Activated CD4-positive, alpha-beta T cell treated with anti-CD3 and anti-CD28 coated beads, Interleukin-2, amount 50 U/mL, for 4 hours (primary cell): ENCODE measurements around the gene PRR32.
"Not testable (repeated sequence)": the region's sequence is repeated elsewhere in the genome, so short reads cannot be mapped to it uniquely, and the experiment has no call there.

Source experiments
- DNase-seq, 2 experiments: peaks; one replicate each; pipeline ENCODE4 v3.0.0-alpha.2; 2020

PRR32 gene, protein sequence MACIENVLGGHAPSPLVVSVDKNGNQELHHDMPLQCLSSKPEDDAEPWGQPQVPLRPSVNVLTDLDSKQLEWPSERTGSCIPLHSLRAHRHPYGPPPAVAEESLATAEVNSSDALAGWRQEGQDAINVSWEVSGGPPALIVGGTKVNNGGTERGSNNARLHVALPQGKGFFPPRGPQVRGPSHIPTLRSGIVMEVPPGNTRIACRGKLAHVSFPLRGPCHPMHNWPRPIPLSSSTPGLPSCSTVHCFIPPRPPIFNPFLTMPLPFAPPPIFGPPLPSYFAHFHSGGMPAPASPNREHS

DNA sequence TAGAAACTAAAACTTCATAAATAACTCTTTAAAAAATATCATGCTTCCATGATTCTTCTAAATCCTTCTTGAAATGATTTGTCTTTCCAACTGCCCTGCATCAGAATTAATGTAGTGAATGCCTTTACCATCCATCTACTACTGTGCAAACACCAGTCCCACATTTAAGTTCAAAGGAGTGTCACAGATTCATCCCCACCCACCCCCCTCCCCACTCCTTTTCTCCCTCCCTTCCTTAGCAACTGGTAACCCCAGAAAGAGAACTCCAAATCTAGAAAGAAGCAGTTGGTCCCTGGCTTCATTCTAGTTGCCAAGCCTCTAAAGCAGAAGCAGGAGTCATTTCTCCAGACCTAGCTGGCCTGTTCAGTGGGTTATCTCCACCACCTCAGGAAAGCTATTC is at the start of gene PRR32:
Gene PRR32, plus strand, starts transcription at position 301 of the 400 bp plus-strand sequence. CDS start 115 bp downstream, outside the sequence.
- no peak for DNase-seq

DNA sequence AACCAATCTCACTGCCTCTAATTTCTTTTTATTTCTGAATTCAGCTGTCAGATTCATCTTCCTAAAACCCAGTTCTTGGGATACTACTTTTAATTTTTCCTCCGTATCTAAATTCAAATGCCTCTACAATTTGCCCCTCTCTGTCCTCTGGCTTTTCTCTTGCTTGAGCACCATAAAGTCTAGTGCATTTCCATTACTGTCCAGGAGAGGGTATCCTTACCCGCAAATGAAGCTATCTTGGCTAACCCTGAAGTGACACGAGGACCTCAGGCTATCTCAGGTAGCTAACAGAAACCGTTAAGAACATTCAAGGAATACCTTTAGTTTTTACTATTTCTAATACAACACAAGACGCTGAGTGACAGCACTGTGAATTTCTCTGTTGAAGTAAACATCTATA is 49.4 kb upstream of the PRR32 start:
- no peak for DNase-seq

DNA sequence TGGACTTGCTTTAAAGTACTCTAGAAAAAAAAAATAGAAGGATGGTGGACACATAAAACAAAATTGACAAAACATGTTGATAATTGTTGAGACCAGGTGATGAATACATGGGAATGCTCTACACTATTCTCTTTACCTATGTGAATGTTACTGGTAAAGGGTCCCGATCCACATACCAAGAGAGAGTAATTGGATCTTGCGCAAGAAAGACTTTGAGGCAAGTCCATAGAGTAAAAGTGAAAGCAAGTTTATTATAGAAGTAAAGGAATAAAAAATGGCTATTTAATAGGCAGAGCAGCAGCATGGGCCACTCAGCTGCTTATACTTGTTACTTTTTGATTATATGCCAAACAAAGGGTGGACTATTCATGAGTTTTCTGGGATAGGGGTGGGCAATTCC is 34.0 kb upstream of the PRR32 start:
- DNase-seq, result no peak

DNA sequence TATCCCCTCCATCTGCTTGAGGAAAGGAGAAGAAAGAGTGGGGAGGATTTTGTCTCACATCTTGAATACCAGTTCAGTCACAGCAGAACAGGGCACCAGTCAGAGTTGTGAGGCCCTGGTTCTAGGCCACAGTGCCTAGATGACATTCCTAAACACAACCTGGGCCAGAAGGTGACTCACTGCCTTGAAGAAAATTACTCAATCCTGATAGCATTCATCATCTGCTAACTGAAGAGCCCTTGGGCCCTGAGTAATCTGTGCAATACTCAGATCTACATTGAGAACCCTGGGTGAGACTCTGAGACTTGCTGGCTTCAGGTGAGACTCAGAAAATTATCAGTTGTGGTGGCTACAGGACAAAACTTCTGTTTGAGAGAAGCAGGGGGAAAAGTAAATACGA is 20.5 kb upstream of the PRR32 start:
- DNase-seq, result no peak

DNA sequence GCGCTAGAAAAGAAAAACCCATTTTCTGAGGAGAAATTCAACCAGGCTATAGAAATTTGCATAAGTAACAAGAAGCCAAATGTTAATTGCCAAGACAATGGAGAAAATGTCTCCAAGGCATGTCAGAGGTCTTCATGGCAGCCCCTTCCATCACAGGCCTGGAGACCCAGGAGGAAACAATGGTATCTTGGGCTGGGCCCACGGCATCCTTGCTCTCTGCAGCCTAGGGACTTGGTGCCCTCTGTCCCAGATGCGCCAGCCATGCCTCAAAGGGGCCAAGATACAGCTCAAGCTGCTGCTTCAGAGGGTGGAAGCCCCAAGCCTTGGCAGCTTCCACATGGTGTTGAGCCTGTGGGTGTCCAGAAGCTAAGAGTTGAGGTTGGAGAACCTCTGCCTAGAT is 12.7 kb upstream of the PRR32 start:
- DNase-seq, result not testable (repeated sequence)

DNA sequence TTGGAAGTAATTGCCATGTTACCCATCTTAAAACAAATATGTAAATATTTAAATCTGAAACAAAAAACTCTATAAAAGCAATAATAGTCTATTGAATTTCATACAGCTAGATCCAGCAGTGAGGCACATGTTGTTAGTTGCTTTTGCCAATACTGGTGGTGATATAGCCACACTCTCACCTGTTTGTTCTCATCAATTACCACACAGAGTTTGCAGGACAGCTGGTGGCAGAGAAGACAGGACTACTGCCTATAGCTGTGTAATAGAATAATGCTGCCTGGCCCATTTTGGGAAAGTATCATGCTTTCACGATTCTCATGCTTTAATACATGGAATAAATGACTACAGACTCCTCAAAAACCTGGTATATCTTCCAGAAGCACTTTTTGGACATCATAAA is 3.7 kb upstream of the PRR32 start:
- no peak for DNase-seq

DNA sequence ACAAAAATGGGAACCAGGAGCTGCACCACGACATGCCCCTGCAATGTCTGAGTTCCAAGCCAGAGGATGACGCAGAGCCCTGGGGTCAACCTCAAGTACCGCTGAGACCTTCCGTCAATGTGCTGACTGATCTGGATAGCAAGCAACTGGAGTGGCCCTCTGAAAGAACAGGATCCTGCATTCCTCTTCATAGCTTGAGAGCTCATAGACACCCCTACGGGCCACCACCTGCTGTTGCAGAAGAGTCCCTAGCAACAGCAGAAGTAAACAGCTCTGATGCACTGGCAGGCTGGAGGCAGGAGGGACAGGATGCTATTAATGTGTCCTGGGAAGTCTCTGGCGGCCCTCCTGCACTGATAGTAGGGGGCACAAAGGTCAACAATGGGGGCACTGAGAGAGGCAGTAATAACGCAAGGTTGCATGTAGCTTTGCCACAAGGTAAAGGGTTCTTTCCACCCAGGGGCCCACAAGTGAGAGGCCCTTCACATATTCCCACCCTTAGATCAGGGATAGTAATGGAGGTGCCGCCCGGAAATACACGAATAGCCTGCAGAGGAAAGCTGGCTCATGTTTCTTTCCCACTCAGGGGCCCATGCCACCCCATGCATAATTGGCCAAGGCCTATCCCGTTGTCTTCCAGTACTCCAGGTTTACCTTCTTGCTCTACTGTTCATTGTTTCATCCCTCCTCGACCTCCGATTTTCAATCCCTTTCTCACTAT is 1.3 kb downstream of the PRR32 start:
- no peak for DNase-seq

DNA sequence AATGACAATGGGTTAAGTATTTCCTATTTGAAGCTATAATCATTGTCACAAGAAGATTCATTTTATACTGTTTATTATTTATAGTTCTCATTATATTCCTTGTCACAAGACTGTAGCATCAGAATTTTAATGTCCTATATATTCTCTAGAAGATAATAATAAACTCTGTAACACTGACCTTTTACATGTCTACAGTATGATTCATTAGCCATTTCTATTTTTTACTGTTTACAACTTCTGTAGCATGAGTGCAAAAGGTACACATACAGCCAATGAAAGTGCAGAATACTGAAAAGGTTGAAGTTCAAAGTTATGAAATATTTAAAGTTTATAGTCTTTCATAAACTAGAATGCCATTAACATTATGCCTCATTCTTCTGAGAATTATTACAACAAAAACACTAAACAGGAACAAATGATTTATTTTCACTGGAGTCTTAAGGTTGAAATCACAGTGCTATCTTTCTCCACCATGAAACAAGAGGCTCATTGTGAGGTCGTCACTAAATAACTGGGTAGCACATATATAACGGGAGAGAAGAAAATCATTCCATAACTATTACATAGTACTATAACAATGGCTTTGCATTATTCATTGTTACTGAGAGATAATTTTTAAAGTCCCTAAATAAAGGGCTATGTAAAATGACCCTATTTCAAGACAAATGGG is 4.9 kb downstream of the PRR32 start:
- no peak for DNase-seq

DNA sequence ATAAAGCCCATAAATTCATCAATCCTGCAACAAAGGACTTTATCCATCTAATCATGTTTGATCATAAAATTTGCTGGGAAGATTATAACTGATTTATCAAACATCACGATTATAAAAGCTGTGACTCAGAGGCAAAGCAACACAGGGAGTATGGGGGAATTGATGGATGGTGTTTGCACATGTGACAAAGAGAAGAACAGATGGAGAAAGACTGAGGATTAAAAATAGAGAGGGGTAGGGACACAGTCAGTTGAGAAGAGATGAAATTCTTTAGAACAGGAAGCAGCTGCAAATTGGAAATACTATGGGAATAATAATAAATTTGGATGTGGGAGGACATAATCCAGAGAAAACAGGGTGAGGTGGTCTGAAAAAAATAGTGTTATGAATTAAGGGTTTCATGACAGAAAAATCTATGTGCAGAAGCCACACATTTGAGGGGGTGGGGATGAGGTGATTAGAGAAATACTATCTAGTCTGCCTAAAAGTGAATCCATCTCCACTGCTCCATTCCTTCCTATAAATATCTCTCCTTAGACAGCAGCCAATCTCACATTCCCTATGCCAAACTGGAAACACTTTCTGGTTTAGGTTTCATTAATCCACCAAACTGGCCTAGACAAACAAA is 6.2 kb downstream of the PRR32 start:
- no peak for DNase-seq

DNA sequence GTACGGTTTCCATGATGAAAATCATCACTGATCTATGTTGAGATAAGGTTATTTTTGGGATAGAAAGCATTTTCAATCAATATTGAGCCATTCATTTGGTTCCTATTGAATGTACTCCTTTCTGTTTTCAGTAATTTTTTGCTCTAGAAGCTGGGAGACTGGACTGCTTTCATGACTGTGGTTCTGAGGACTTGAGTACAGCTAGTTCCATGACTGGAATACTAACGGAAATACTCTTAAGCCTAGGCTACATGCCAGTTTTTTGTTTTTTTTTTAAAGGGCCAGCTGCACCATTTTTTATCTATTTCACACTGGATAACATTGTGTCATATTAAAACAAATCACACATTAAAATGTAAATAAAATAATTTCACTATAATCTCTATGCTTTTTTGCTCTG is 16.7 kb downstream of the PRR32 start:
- DNase-seq, result no peak

DNA sequence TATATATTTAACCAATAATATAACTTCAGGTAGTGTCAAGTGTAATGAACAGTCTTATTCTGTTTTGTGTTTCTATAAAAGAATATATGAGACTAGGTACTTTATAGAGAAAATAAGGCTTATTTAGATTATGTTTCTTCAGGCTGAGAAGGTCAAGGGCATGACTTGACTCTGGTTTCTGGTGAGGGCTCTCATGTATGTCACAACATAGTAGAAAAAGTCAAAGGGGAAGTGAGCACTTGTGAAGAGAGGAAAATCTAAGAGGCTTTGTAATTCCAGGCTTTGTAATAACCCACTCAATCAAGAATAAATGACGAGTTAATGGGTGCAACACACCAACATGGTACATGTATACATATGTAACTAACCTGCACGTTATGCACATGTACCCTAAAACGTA is 27.6 kb downstream of the PRR32 start:
- DNase-seq, result no peak

DNA sequence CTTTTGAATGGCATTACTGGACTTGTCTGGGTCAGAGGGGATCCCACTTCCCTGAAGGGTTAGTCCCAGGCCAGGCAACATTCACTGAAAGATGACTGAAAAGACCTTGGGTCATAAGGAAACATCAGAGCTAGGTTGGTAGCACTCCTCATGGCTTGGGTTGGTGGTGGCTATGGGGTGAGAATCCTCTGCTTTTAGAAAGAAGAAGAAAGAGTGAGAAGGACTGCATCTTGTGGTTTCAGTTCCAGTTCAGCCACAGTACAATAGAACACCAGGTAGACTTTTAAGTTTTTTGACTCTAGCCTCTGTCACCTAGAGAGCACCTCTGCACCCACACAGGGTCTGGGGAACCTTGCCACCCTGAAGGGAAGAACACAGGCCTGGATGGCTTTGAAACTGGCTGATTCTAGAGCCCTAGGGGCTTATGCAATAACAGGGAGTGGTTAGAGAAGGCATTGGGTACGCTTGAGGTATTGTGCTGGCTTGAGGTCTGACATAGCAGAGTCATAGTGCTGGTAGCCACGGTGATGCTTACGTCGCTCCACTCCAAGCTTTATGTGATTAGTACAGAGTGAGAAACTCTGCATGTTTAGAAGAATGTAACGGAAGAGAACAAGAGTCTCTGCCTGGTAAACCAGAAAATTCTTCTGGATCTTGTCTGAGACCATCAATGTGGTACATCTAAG is 36.5 kb downstream of the PRR32 start:
- no peak for DNase-seq
